NOMO-1 (cell line): Measurements from ENCODE around the gene CRB3.
A peak's percentile ranks its signal among the peaks of the same experiment; 100 is the strongest.

Source experiments
- DNase-seq, 2 experiments: peaks; one replicate each; lab custom pipeline; 2025; ENCODE audit not compliant: unreplicated experiment in 2 of 2; lab: John Stamatoyannopoulos, UW

The CRB3 gene

DNA sequence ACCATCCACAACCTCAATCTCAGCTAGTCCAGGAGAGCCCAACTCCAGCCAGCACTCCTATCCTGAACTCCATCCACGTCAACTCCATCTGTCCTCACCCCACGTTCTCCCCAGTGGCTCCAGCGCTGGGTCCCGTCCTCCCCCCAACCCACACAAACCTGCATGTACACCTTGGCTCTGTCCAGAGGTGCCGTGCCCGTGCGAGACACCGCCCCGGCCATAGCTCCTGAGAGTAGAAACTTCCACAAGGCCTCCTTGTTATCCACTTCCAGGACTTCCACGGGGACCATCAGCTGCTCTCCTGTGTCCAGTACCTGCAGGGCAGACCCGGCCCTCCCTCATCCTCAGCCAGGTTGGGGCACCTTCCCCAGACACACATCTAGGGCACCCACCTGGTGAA lies 32.2 kb upstream of the CRB3 start:
- DNase-seq, result no peak

DNA sequence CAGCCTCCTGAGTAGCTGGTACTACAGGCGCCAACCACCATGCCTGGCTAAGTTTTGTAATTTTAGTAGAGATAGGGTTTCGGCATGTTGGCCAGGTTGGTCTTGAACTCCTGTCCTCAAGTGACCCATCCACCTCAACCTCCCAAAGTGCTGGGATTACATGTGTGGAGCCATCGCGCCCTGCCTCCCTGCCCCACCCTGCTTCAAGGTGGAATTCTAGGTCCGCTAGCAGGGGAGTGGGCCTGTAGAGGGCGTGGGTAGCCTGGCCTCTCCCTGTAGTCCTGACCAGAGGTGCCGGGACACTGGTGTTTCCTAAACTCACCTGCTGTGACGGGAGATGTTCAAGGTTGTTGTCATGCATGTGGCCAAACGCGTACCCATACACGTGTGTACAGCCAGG lies 30.9 kb upstream of the CRB3 start:
- DNase-seq, result no peak

DNA sequence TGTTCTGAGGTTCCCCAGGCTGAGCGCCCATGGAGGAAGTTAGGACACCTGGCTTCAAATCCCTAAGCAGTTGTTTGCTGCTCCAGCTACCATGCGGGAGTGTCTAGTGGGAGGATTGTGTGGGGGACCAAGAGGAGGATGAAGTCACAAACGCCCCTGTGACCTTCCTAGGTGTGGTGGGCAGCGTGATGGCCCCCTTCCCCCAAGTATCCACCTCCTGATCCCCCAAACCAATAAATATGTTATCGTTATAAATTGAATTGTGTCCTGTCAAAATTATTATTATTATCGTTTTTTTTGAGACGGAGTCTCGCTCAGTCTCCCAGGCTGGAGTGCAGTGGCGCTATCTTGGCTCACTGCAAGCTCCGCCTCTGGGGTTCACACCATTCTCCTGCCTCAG lies 30.4 kb upstream of the CRB3 start, which contains the start of gene SLC25A41:
Gene SLC25A41, minus strand, starts transcription at position 101 of the 400 bp plus-strand sequence. Its CDS starts 70 bp downstream, at position 31.
- DNase-seq, result no peak

DNA sequence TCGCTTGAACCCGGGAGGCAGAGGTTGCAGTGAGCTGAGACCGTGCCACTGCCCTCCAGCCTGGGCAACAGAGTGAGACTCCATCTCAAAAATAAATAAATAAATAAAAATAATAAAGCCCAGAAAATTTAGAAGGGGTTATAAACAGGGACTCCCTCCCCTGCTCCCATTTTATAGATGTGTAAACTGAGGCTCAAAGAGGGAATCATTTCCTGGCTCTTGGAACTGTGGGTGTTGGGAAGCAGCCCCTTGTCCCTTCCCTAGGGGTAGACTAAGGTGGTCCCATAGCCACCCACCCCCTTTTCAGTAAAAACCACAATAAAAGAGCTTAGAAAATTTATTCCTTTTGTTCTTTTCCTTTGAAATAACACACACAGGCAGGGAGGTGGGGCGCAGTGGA lies 24.3 kb upstream of the CRB3 start:
- DNase-seq, result no peak

DNA sequence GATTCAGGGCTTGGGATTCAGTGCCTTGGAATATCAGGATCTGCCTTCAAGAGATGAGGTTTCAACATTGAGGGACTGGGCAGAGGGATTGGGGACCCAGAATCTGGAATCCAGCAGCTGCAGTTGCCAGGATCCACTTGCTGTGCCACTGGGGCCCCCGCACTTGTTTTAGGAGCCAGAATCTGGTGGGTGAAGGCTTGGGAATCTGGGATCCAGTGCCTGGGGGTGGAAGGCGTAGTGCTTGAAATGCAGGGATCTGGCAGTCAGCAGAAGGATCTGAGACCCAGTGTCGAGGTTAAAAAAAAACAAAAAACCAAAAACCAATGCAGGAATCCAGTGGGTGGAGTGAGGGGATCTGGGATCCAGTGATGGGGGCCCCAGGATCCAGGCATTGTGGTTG lies 23.2 kb upstream of the CRB3 start:
- no peak for DNase-seq

DNA sequence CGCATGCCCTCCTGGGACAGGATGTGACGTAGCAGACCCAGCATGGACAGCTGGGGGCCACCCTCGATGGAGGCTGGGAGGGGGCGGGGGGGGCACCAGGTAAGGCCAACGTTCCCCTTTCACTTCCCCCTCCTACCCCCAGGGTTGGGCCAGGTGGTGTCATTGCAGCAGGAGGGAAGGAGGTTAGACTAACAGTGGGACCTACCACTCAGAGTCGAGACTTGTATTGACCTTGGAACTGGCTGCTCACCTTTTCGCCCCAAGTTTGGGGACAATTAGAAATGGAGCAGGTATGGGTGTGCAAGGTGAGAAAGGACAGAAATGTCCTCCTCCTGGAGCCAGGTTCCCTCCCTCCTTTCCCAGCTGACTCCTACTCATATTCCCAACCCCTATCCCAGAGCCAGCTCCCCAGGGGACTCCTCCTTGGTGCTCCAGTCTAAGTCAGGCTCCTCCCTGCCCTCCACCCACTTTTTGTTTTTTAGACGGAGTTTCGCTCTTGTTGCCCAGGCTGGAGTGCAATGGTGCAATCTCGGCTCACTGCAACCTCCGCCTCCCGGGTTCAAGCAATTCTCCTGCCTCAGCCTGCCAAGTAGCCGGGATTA lies 21.9 kb upstream of the CRB3 start:
- DNase-seq, result no peak

DNA sequence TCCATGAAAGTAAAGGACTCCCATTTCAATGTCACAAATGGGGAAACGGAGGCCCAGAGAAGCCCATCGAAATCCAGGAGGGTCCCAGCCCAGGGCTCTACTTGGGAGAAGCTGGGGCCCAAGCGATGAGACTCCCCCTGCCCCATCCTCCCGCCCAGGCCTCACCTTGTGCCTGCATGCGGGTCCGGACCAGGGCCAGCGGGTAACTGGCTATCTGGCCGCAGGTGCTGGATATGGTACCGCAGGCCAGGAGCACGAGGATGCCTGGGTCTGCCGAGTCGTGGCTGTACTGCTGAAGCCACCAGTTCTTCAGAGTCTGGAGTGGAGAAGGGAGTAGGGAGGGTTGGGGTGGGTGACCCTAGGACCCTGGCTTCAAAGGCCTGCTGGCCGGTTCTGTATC lies 20.1 kb upstream of the CRB3 start:
- no peak for DNase-seq

DNA sequence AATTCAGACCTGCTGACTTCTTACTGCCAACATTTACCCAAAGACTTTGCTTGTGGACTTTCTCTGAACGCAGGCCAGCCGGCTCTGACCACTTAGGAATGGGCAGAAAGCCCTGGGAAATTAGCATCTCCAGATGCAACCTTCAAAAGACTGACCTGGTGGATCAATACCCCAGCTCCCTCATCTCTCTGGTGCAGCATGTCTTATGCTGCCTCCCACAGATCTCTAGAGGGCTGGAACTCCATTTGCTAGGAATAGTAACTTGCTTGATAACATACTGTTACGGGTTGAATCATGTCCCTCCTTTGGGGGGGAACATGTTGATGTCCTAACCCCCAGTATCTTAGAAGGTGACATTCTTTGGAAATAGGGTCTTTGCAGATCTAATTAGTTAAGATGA lies 17.6 kb upstream of the CRB3 start:
- no peak for DNase-seq

DNA sequence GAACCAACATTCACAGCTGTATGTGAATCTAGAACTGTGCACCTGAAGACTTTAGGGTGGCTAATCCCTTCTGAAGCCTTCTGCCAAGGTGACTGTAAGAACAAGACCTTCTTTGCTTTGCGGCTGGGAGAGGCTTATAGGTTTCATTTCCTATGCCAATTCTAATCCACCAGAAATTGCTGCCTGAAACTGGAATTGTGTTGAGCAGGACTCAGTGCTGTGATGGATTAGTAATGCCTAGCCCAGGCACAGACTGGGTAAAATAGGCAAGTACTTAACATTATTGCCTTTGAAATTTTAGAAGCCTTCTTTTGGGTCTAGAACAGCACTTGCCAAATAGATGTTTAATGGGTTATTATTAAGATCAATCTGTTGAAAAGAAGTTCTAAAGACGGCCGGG lies 16.0 kb upstream of the CRB3 start:
- DNase-seq, result no peak

DNA sequence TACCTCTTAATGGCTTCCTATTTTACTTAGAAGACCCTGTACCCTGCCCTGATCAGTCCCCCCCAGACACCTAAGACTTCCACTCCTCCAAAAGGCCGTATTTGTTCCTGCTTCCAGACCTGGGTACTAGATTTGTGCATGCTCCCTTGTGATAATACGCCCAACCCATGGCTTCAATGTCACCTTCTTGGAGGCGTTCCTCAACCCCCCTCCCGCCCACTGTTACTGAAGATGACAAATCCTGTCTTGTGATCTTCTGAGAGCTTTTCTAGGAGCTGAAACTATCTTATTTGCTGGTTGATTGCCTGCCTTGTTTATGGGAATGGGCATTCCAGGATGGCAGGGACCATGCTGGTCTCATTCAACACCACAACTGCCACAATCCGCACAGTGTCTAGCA lies 13.9 kb upstream of the CRB3 start:
- no peak for DNase-seq

DNA sequence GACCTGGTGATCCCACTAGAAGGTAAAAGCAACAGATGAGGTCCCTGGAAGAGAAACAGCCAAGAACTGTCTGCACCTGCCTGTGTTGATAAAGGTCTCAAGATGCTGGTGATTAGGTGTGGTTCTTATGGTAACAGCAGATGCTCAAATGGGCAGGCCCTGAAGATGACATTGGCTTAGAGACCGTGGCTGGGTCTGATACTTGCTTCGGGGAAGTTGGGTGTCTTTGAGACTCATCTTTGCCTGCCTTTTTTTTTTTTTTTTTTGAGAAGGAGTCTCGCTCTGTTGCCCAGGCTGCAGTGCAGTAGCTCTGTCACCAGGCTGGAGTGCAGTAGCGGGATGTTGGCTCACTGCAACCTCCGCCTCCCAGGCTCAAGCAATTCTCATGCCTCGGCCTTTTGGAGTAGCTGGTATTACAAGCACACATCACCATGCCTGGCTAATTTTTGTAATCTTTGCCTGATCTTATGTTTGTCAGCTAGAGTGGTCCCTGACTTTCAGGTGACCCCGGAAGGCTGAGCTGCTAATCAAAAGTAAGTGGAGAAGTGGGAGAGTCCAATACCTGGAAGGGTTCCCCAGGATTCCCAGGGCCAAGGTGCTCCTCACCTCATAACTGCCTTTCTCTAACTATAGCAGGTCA lies 12.4 kb upstream of the CRB3 start:
- DNase-seq, result no peak

DNA sequence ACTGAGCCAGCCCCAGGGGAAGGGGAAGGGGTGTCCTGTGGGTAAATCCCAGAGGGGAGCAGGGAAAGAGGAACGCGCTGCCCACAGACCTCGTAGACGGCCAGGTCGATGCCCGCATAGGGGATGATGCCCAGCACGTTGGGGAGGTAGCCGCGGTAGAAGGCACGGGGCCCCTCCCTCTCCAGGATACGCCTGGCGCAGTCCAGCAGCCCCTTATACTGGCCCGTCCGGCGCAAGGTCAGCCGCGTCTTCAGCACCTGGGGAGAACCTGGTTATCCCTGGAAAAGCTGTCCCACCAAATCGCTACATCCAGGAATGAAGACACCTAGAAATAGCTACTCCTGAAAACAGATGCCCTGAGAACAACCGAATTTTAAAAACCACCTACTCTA lies 11.9 kb upstream of the CRB3 start:
- DNase-seq, result no peak

DNA sequence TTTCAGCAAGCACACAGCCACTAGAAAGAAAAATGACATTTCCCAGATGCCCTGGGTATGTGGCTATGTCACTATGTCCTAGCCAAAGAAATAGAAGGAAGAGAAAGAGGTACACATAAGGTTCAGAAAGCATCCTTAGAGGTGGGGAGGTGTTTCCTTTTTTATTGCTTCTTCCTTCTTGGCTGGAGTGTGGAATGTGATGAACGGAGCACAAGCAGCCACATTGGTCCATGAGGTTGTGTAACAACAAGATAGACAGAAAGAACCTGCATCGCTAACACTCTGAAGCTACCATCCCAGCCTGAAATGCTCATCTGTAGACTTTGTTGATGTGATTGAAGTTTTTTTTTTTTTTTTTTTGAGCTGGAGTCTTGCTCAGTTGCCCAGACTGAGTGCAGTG lies 11.2 kb upstream of the CRB3 start:
- no peak for DNase-seq

DNA sequence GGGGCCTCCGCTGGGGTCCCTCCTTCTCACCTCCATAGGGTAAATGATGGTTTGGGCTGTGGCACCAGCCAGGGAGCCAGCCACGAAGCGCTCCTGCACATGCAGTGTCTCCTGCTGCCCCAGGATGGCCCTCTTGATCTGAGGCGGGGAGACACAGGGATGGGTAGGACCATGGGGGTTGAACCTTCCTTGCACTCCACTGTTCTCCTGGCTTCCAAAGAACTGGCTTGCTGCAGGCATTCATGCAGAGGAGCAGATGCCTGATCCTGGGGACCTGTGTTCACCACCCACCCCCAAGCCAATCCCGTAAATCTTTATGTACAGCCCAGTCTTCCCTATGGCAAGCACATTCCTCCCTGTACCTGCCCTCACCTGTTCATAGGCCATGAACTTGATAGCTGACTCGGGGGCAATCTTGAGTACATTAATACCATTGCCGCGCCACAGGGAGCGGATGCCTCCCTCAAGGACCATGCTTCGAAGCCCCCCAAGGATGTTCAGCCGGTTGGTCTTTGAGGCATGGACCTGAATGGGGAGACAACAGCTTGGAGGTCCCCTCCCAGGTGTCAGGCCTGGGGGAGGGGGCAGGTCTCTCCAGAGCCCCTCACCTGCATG lies 10.0 kb upstream of the CRB3 start:
- DNase-seq, result no peak

DNA sequence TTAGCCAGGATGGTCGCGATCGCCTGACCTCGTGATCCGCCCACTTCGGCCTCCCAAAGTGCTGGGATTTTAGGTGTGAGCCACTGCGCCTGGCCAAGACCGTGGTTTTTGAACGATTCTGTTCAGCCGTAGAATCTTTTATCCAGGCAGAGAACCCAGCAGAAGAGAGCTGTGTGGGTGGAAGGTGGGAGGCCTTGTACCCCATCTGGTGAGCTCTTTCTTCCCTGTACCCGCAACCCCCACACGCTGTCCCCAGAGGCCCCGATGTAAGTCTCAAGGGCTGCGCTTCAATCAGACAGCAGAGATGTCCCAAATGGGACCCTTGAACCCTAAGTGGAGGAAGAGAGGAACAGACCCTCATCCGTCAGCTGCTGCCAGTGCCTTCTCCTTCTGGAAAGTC lies 8.1 kb upstream of the CRB3 start:
- no peak for DNase-seq

DNA sequence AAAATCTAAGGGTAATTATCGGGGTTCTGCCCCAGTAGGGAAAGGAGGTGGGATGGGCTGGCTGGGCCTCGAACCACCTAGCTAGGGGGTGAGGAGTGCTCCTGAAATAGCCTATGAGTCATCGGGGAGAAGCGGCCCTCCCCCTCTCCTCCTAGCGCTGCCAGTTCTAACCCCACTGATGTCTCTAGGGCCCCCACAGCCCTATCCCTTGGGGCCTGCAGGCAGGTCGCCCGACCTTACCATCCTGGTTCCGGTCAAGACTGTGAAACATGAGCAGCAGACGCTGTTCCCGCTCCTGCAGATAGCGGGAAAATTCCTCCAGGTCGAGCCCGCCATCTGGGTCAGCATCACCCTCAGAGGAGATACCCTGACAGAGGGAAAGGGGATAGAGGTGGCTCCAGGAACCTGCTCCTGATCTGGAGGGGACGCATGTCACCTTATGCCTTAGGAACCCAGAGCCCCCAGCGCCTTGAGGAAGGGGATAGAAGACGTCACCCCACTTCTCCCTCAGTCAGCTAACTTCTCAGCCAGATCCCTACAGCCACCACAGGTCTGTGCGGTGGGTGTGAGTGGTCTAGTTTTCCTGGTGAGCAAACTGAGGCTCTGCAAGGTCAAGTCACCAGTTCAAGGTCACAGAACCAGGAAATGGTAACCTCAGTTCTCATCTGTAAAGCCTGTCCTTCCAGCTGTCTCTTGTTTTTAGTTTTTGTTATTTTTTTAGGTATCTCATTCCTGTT lies 5.9 kb upstream of the CRB3 start:
- no peak for DNase-seq

DNA sequence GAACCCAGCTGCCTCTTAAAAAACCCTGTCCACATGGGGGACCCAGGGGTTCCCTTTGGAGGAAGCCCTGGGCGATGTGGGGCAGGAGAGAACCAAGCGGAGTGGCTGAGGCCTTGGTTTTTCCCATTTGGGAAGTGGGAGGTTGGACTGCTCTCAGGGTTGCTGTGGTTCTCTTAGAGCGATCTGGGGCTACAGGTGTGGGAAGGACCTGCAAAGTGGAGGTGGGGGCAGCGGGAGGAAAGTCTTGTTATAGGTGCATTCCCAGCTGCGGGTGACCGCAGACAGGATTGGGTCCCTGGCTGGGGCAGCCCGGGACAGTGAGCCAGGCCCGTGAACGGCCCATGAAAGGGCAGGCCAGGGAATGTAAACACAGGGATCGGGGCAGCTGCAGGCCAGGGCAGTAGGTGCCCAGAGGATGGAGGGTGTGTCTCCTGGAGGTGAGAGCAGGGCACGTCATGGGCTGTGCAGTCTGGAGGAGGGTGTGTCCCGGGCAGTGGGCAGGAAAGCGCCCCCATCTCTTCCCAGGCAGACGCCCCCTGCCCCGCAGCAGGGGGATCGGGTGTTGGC lies 5.3 kb upstream of the CRB3 start:
- DNase-seq, result no peak

DNA sequence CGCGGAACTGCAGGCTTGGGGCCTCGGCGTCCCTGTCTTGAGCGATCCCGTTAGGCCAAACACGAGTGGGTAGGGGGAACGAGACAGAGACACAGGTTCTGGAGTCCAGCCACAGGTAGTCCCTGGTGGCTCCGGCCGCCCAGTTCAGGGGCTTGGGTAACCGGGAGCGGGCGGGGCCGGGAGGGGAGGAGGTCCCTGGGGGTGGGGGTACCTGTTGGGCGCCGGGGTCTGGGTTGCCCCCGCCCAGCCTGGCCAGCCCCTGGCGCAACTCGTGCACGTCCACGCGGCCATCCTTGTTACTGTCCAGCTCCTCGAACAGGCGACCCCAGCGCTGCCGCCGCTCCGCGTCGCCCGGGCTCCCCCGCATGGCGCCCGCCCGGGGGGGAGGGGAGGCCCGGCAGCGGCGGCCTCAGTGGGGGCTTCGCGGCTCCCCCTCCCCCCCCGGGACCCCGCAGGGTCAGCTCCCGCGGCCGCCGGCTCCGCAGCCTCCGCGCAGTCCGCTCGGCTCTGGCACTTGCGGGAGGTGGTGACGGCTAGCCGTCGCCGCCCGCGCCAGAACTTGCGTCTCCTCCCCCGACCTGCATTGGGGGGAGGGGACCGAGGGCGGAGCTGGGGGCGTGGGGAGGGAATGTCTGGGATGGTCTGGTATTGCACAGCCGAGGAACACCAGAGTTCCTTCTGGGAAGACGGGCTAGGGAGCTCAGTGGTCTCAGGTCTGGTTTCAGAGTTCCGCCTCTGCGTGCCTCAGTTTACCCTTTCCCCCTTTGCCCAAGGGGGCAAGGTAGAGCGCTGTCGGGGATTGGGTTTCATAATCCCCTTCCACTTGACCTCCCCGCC lies 4.6 kb upstream of the CRB3 start, which contains the start of gene SLC25A23:
Gene SLC25A23, minus strand, starts transcription at position 531 of the 837 bp plus-strand sequence. Its CDS starts 164 bp downstream, at position 367.
- peak; percentile 72 to 73 for DNase-seq

DNA sequence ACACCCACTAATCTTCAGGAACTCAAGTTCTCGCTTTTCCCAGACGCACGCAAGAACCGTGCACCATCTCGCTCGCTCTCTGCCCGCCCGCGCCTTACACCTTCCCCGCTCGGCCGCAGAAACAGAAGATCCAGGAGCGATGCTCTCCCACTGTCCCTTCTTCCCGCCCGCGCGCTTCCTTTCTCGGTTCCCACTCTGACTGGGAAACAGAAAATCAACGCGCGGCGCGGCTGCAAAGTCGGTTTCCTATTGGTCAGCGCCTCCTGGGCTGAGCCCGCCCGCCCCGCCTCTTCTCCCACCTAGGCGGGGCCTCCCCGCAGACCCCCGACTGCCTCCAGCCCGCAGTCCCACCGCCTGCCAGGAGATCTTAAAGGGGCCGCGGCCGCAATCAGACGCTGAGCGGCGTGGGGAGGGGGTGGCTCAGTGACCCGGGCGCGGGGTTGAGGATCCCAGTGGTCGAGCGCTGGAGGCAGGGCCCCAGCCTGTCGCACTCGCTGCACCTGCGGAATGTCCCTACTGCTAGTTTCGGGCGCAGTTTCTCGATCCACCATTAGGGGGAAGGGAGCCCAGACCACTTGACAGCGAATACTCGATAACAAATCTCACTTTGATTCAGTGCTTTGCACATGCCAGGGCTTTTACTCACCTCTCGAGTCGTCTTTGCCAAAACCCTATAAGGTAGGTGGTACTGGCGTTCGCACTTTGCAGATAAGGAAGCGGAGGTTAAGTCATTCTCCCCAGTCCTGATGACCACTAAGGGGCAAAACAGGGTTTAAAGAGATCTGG lies 3.8 kb upstream of the CRB3 start:
- DNase-seq, result peak; percentile 98 to 99

DNA sequence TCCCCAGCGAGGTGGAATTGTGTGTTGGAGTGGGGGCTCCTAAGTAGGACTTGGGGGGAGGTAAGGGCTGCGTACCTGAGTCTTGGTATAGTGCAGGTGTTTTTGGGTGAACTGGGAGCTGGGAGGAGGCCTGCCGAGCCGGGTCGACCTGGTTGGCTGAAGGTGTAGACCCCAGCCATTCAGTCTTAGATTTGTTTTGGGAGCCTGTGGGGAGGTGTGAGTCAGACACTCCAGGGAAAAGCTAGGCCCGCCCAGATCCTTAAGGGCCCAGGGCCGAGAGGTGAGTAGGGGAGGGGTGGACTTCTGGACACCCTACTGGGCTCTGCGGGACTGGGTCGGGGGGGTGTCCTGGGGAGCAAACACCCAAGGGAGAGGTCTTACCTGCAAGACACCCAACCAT lies 935 bp downstream of the CRB3 start:
- no peak for DNase-seq
